ENCODE measurements around the gene ALDH7A1.

Gene ALDH7A1

DNA sequence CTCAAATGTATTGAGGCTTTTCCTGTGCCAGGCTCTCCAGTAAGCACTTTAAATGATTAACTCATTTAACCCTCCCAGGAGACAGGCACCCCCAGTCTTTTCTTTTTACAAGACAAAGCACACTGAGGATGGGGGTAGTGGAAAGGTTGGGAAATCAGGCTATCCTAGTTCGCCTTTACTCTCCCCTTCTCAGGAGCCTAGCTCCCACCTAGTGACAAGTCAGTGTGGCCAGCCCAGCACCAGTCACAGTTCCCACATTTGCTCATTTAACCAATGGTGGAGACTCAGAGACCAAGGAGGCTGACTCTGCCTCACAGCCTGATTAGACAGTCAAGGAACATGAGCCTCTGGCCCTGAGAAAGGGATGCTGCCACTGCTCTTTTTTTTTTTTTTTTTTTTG, 3.5 kb downstream of the ALDH7A1 start:
- no peak for TF ChIP-seq CTCF (IDR thresholded peaks at IDR 0.05; ENCODE audit: extremely low read depth, missing control alignments)
- DNase-seq (ENCODE audit: low spot score) = no peak

- no peak for DNase-seq (ENCODE audit: low spot score)
- no peak for TF ChIP-seq CTCF (IDR thresholded peaks at IDR 0.05; ENCODE audit: extremely low read depth, missing control alignments)
Observed at GRCh38 chr5:126589536-126590297, 5.3 kb downstream of the ALDH7A1 start.

- no peak for TF ChIP-seq CTCF (IDR thresholded peaks at IDR 0.05; ENCODE audit: extremely low read depth, missing control alignments)
- DNase-seq (ENCODE audit: low spot score) = no peak
Observed at GRCh38 chr5:126587551-126588390, 7.2 kb downstream of the ALDH7A1 start.

GRCh38 chr5:126583761-126584160, 11.3 kb downstream of the ALDH7A1 start:
- DNase-seq (ENCODE audit: low spot score) = no peak
- no peak for TF ChIP-seq CTCF (IDR thresholded peaks at IDR 0.05; ENCODE audit: extremely low read depth, missing control alignments)

DNA sequence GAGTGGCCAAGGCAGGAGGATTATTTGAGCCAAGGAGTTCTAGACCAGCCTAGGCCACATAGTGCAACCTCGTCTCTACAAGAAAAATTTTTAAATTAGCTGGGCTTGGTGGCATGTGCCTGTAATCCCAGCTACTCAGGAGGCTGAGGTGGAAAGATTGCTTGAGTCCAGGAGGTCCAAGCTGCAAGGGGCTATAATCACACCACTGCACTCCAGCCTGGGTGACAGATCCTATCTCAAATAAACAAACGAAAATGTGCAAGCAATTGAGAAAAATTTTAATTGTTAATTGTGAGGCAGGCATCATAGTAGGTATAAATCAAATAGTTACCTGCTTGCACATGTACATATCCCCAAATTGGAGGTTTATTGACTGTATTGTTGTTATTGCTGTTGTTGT, 15.3 kb downstream of the ALDH7A1 start:
- no peak for DNase-seq (ENCODE audit: low spot score)
- TF ChIP-seq CTCF (IDR thresholded peaks at IDR 0.05; ENCODE audit: extremely low read depth, missing control alignments) = no peak

- TF ChIP-seq CTCF (IDR thresholded peaks at IDR 0.05; ENCODE audit: extremely low read depth, missing control alignments) = no peak
- DNase-seq (ENCODE audit: low spot score) = no peak
Observed at GRCh38 chr5:126577415-126577814, 17.6 kb downstream of the ALDH7A1 start.

DNA sequence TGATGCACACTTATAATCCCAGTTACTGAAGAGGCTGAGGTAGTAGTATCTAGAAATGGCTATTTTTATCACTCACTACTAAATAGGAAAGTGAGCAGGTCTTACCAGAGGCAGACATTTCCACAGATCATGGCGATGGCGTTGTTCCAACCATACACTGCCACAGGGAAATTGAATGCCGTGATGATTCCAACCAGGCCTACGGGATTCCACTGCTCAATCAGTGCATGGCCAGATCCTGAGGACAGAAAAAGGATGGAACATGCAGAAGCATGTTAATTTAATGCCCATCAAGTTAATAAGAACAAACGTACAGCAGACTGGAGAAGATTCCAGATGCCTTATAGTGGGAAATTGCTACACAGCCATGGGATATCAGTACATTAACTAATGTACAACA, 18.0 kb downstream of the ALDH7A1 start:
- no peak for DNase-seq (ENCODE audit: low spot score)
- TF ChIP-seq CTCF (IDR thresholded peaks at IDR 0.05; ENCODE audit: extremely low read depth, missing control alignments) = no peak

Data from GM20000 (cell line).